GM21786 (cell line): ENCODE data around the gene VSTM2L.

ENCODE experiments used
- ATAC-seq: cut with Tn5 transposase; IDR thresholded peaks from one replicate; pipeline ENCODE4 v1.9.1; 2021; ENCODE audit not compliant: unreplicated experiment

VSTM2L gene

DNA sequence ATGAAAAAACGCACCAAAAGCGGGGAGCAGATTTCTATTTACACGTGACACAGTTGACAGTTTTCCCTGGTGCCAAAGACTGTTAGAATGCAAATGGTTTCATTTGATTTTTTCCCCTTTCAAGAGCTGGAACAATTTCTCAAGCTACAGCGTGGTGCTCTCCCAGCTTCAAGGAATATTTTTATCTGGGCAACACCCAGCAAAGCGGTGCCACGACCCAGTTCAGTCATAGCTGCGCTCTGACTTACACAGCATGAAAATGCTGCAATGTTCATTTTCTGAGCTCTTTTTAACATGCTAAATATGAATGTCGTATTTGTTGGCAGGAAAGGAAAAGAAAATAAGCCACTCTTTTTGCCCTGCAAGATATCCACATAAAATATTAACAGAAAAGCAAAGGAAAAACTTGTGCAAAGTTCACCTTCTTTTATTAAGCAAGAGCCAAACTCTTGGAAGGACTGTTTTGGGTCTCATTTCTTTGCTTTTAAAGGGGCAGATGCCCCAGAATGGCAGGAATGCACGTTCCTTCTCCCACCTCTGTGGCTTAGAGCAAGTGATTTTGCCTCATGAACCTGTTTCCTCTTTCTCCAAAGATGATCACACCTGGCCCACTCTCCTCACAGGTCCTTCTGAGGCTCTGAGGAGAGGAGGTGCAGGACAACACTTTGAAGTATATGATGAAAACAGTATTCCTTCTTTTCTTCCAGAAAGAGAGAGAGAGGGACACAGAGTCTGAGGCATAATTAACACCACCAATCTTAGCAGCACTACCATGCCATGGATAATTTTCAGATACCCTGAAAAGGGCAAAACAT, 83.3 kb downstream of the VSTM2L start:
- ATAC-seq = no peak

DNA sequence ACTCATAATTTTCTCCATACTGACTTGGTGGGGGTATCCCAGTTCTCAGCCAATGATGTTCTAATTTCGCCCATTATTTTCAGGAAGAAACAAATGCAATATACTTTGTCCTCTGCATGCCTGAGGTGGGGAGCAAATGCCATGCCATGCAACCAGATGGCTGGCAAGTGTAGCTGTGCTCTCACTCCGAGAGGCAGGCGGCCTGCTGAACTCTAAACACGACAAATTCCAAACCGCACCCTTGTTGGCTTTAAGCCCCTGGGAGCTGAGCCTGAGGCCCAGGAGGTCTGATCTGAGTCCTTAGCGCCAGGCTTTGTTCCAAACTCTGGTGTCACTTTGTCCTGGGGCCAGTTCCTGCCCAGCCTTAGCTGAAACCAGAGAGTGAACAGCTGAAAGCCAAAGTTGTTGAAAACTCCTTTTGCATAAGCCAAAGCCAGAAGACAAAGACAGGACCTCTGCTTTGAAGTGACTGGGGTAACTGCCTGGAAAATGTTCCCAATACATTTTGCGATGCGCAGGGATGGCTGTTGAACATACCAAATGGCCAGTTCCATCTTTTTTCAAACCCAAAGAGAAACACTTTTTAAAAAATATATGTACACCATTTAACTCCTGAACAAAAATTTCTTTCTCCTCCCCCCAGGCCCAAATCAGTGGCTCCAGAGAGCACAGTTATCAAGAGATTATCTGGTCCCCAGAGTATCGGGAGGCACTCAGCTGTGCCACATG, 84.1 kb downstream of the VSTM2L start:
- ATAC-seq = no peak

DNA sequence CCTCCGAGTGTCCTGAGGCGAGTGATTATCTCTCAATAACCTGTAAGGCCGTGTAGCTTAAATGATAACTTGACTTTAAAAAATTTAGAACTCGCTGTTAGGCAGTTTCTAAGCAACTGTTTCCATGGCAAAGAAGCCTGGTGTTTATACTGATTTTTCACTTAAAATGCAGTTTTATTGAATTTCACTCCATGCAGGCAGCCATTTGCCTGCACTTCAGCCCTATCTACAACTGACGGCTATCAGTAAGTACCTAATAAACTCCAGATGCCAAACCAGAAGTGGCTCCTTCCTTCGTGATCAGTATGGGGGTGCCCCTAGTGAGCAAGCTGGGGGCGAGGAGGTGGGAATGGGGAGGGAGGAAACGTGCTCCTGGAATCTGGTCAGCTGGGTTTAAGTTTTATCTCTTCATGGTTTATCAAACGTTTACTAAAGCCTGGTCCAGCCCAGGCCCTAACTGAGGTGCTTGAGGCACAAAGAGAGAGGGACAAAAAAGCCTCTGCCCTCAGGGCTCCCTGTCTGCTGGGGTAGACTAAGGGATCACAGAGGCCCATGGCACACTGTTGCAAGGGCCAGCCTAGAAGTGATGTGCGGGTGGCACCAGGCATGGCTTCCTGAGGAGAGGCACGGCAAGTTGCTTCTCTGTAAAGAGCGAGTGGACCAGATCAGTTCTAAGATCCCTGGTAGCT, 84.8 kb downstream of the VSTM2L start:
- ATAC-seq = no peak

DNA sequence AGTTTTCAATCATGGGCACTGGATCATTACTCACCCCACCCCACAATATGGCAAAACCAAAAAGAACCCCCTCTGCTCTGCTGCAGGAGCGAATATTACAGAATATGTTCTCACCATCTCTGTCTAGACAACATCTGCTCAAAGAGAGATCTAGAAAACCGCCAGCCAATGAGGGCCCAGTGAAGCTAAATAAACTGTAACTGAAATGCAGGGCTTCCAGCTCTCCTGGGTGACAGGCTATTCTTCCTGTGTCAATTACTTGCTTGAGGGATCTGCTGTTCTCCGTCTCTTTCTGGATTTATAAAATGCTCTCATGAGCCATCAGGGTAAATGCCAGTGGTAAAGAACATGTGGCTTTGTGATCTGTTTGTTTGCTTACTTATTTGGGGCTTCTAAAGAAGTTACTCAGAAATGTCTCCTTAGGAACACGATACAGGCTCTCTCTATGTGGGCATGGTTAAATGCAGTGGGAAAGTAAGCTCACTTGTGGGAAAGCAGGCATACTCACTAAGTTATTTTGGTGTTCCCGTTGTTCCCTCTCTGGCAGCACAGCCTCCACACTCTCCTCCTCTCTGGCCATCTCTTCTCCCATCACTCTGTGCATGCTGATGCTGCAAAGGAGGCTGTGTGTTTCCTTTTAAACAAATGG, 85.5 kb downstream of the VSTM2L start:
- ATAC-seq = no peak

DNA sequence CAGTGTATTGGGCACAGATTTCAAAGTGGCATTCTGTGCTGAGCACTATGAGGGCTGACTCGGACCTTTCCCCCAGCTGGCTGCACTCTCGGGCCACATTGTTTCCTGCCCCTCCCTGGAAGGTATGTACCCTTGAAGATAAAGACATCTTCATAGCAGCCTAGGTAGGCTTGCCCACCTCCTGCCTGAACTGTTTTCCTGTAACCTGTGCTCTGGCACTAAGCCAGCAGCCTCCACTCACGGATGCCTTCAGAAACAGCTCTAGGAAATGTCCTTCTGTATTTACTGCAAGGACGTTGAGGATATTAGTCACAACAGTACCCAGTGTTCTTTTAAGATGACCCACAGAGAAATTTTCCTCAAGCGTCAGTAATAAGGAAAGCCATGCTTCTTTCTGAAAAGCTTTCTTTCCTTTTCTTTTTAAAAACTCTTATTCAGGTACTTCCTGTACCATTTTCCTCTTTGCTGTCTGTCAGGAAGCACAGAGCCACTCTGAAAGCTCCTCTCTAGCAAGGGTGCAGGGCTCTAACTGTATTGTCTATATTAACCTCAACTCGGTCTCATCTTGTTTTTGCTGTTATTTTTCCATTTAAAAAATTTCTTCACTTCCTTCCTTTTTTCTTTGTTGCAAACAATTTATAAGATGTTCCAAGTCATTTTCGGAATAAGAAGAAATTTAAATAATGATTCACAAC, 86.8 kb downstream of the VSTM2L start:
- ATAC-seq = no peak

DNA sequence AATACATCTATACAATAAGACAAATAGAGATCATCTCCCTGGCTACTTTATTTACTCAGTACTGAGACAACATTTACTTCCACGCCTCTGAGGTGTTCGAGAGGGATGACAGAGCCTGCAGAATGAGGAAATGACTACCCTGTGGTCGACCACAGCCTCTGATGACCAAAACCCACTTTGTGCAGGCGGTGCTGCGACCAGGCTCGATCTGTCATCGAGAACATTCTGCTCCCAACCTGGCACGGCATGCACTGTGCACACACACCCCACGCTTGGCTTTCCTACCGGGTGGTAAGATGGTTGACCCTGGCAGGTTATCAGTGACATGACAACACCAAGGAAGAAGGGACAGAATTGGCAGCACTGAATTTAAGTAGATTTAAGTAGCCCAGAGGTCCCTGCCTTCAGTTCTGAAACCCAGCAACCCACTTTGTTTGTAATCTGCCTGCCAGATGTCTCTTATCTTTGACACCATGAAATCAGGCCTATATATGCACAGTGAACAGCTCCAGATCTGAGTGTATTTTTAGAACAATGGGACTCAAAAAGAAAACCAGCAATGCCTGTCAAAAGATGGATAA, 87.7 kb downstream of the VSTM2L start:
- ATAC-seq = peak; percentile 92

DNA sequence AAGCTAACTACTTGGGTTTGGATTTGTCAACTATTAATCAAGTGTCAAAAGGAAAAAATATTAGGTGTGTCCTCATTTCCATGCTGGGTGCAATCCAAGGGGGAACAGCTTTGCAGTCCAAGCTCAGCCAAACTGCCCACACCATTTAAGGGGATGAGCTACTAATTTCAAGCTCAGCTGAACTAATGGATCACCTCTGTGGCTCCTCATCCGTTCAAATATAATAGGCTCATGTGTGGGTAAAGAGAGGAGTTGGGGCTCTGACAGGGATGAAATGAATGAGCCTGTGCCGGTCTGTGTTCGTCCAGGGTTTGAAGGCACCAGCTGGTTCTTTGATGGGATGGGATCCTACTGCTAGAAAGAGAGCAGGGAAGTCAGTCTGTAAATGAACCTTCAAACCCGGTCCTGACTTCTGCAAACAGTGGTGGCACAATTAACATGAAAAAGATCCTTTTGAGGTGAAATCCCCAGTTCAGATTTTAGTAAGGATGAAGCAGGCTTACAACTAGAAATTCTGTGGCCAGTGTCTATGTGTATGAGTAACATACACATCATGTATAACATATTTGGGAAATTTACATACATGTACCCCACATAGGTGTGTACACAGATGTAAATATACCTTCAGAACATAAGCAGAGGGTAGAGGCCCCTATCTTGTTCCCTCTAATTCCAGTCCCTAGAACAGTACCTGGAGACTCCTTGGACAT, 88.4 kb downstream of the VSTM2L start:
- no peak for ATAC-seq

DNA sequence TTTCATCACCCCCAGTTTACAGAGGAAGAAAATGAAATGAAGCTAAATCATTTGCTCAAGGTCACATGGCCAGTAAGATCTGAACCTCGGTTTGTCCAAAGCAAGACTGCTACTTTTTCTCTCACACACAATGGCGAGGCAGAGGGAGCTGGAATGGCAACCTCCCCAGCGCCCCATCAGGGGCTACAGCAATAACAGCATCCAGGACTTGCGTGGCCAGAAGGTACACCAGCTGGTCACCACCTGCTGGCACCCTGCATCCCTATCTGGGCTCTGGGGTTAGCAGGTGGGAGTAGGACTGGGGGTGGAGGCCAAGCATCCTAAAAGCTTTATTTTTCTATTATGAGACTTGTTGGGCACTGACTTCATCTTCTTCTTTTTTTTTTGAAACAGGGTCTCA, 89.0 kb downstream of the VSTM2L start:
- ATAC-seq = no peak

DNA sequence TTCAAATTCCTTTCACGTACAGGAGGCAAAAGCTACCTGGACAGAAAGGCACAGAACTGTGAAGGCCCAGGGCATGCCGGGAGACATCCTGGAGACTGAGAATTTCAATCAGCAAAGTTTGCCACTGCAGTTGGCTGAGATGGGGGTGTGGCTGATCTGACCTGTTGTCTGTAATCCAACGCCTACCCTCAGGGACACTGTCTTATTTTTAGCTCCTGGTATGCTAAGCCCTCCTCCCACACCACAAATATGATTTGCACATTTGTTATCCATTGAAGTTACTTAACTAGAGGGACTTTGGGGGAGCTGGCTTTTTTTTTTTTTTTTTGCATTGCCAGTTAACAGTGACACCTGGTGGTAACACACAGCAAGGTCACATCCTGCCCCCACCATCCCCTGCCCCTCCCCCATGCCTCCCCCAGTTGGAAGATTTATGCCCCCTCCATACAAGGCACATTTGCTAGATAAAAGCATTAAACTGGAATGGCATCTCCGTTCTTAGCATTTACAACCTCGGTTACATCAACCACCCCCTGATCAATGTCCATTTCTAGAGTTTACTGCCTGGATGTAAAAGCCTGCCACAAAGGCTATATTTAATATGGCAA, 90.0 kb downstream of the VSTM2L start:
- no peak for ATAC-seq

DNA sequence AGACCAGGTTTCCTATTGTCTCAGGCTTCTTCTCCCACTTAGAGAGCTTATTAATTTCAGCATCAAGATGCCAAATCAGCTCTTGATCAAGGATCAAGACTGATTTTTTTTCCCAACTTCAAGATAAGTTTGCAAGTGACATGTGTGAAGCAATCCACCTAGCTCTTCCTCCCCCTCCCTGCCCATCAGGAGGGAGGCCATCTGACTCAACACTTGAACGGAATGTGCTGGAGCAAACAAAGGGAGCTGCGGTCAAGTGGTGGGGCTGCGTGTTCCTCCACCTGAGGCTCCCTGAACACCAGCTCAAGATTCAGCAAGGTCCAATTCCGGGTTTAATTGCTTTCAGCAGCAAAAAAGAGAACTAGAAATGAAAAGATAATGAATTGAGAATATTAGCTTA, 91.6 kb downstream of the VSTM2L start:
- ATAC-seq = no peak
